Ectodermal cell (in vitro differentiated cells): ENCODE data around the gene CNTNAP4.

Source experiments
- H3K27ac ChIP-seq: 2 replicates; pipeline ENCODE4 v1.7.0; 2013; ENCODE audit warnings: mild to moderate bottlenecking, low read depth, low read length; ENCODE audit not compliant: insufficient read depth, poor library complexity, severe bottlenecking
- H3K27me3 ChIP-seq: 2 replicates; pipeline ENCODE4 v1.7.0; 2013; ENCODE audit warnings: mild to moderate bottlenecking, low read length; ENCODE audit not compliant: insufficient read depth, control insufficient read depth, poor library complexity, severe bottlenecking
- H3K36me3 ChIP-seq: one replicate; pipeline ENCODE4 v1.7.0; 2013; ENCODE audit warnings: low read length; ENCODE audit not compliant: control insufficient read depth, insufficient read depth
- H3K4me1 ChIP-seq: one replicate; pipeline ENCODE4 v1.7.0; 2013; ENCODE audit warnings: low read length; ENCODE audit not compliant: control insufficient read depth, insufficient read depth
- H3K4me3 ChIP-seq: 2 replicates; pipeline ENCODE4 v1.7.0; 2013; ENCODE audit warnings: low read depth, low read length, control low read depth; ENCODE audit not compliant: insufficient read depth
- H3K9me3 ChIP-seq: 2 replicates; pipeline ENCODE4 v1.7.0; 2013; ENCODE audit warnings: mild to moderate bottlenecking, low read length, moderate library complexity; ENCODE audit not compliant: control insufficient read depth
- WGBS, 2 experiments: methylation state at CpG; one replicate each; pipeline ENCODE4 v1.1.7; 2013; ENCODE audit warnings: missing lambda C conversion rate in 2 of 2; 5-methylcytosine and 5-hydroxymethylcytosine counted together

The CNTNAP4 gene

GRCh38 chr16:76511203-76511602, 234.0 kb downstream of the CNTNAP4 start:
- WGBS, 2 experiments: 94 to 97% methylated on average over 3 of the region's 3 CpGs
- Histone ChIP-seq H3K4me3 (no peak overlapping the region), H3K27ac (no peak overlapping the region), H3K9me3 (no peaks in the 10 kb centered on the region), H3K36me3 (no peaks in the 10 kb centered on the region), H3K4me1 (no peaks in the 10 kb centered on the region), H3K27me3 (no peaks in the 10 kb centered on the region)

GRCh38 chr16:76518781-76519180, 241.6 kb downstream of the CNTNAP4 start:
- WGBS, 2 experiments: 9 to 36% methylated on average over 1 of the region's 1 CpG
- H3K36me3 ChIP-seq: no peaks in the 10 kb centered on the region
- no peaks in the 10 kb centered on the region for H3K9me3 ChIP-seq
- no peak overlapping the region for H3K27ac ChIP-seq
- no peaks in the 10 kb centered on the region for H3K27me3 ChIP-seq
- H3K4me1 ChIP-seq: no peaks in the 10 kb centered on the region
- H3K4me3 ChIP-seq: no peak overlapping the region

GRCh38 chr16:76524356-76524755, 247.2 kb downstream of the CNTNAP4 start:
- Histone ChIP-seq H3K36me3 (no peaks in the 10 kb centered on the region), H3K4me1 (no peaks in the 10 kb centered on the region), H3K9me3 (no peaks in the 10 kb centered on the region), H3K4me3 (no peak overlapping the region), H3K27me3 (no peaks in the 10 kb centered on the region), H3K27ac (no peak overlapping the region)
- WGBS, 2 experiments: 96 to 100% methylated on average over 2 of the region's 2 CpGs

- H3K27me3 ChIP-seq: no peaks in the 10 kb centered on the region
- H3K36me3 ChIP-seq: no peaks in the 10 kb centered on the region
- no peaks in the 10 kb centered on the region for H3K9me3 ChIP-seq
- no peak overlapping the region for H3K27ac ChIP-seq
- H3K4me1 ChIP-seq: no peaks in the 10 kb centered on the region
- no peak overlapping the region for H3K4me3 ChIP-seq
Observed at GRCh38 chr16:76524769-76525168, 247.6 kb downstream of the CNTNAP4 start.

- H3K9me3 ChIP-seq: no peaks in the 10 kb centered on the region
- no peaks in the 10 kb centered on the region for H3K36me3 ChIP-seq
- WGBS, 2 experiments: 100% methylated on average over 3 to 4 of the region's 5 CpGs
- no peak overlapping the region for H3K27ac ChIP-seq
- H3K4me3 ChIP-seq: no peak overlapping the region
- H3K4me1 ChIP-seq: no peaks in the 10 kb centered on the region
- no peaks in the 10 kb centered on the region for H3K27me3 ChIP-seq
Observed at GRCh38 chr16:76527244-76527643, 250.0 kb downstream of the CNTNAP4 start.

GRCh38 chr16:76529120-76529519, 251.9 kb downstream of the CNTNAP4 start:
- Histone ChIP-seq H3K27me3 (no peaks in the 10 kb centered on the region), H3K27ac (no peak overlapping the region), H3K9me3 (no peaks in the 10 kb centered on the region), H3K4me1 (no peaks in the 10 kb centered on the region), H3K4me3 (no peak overlapping the region), H3K36me3 (no peaks in the 10 kb centered on the region)
- WGBS, 2 experiments: 85 to 87% methylated on average over 2 to 3 of the region's 3 CpGs

- H3K9me3 ChIP-seq: no peaks in the 10 kb centered on the region
- no peaks in the 10 kb centered on the region for H3K4me1 ChIP-seq
- no peak overlapping the region for H3K4me3 ChIP-seq
- WGBS, 2 experiments: 88% methylated on average over 5 of the region's 5 CpGs
- no peak overlapping the region for H3K27ac ChIP-seq
- no peaks in the 10 kb centered on the region for H3K27me3 ChIP-seq
- H3K36me3 ChIP-seq: no peaks in the 10 kb centered on the region
Observed at GRCh38 chr16:76531236-76531635, 254.0 kb downstream of the CNTNAP4 start.

- WGBS, 2 experiments: 90 to 92% methylated on average over 5 of the region's 5 CpGs
- Histone ChIP-seq H3K4me1 (no peaks in the 10 kb centered on the region), H3K4me3 (no peak overlapping the region), H3K27me3 (no peaks in the 10 kb centered on the region), H3K36me3 (no peaks in the 10 kb centered on the region), H3K9me3 (no peaks in the 10 kb centered on the region), H3K27ac (no peak overlapping the region)
Observed at GRCh38 chr16:76532188-76532973, 255.2 kb downstream of the CNTNAP4 start.

- H3K4me3 ChIP-seq: no peak overlapping the region
- 96 to 100% methylated on average over 3 of the region's 3 CpGs for WGBS, 2 experiments
Observed at GRCh38 chr16:76539609-76540008, 262.4 kb downstream of the CNTNAP4 start.

GRCh38 chr16:76541070-76541469, 263.9 kb downstream of the CNTNAP4 start:
- Histone ChIP-seq H3K9me3 (no peaks in the 10 kb centered on the region), H3K36me3 (no peaks in the 10 kb centered on the region), H3K27ac (no peak overlapping the region), H3K4me1 (no peaks in the 10 kb centered on the region), H3K4me3 (no peak overlapping the region), H3K27me3 (no peaks in the 10 kb centered on the region)
- 100% methylated on average over 1 of the region's 1 CpG; no CpG with 5 or more reads in 1 of the 2 experiments for WGBS, 2 experiments

More at GRCh38 chr16:76539609-76540008, 262.4 kb downstream of the CNTNAP4 start:
- Histone ChIP-seq H3K4me1 (no peaks in the 10 kb centered on the region), H3K36me3 (no peaks in the 10 kb centered on the region), H3K27ac (no peak overlapping the region), H3K27me3 (no peaks in the 10 kb centered on the region), H3K9me3 (no peaks in the 10 kb centered on the region)
